Breast epithelium (tissue), 3 donors: ENCODE measurements around the gene TMEM18.

Experiments
- CTCF ChIP-seq, 3 donors: fragments of 450-650 bp; IDR thresholded peaks; one replicate each; pipeline ENCODE4 v1.5.1; 2016 to 2017; ENCODE audit warnings: antibody characterized with exemption in 3 of 3, mild to moderate bottlenecking in 3 of 3, moderate library complexity in 3 of 3
- POLR2A ChIP-seq: fragments of 450-650 bp; IDR thresholded peaks from one replicate; pipeline ENCODE4 v1.6.1; 2016; ENCODE audit warnings: antibody characterized with exemption, mild to moderate bottlenecking, moderate library complexity
- POLR2AphosphoS5 ChIP-seq, 3 donors: sonication (generic); formaldehyde crosslinking; IDR thresholded peaks; one replicate each; pipeline ENCODE4 v1.6.1; 2017; ENCODE audit warnings: antibody characterized with exemption in 3 of 3

GRCh38 chr2:641872-642815 is 35.1 kb downstream of the TMEM18 start:
- TF ChIP-seq CTCF (IDR thresholded peaks at IDR 0.05): no peak
- TF ChIP-seq POLR2AphosphoS5 (IDR thresholded peaks at IDR 0.05): no peak
- TF ChIP-seq POLR2A: no peak
